SK-N-SH (cell line): ENCODE measurements around the gene PCYT1B. TPM values are rescaled to one million over a fixed set of nuclear protein-coding genes. Genes with fewer than 3 reads are reported as not detected.
A peak's percentile ranks its signal among the peaks of the same experiment; 100 is the strongest.

ENCODE experiments used
- CTCF ChIA-PET: fragments of 300-600, 350-600 bp; formaldehyde crosslinking; extraction: SDS; loops from one replicate; lab custom pipeline; 2021; lab: Yijun Ruan, JAX
- POLR2A ChIA-PET: fragments of 350-600 bp; sonication (Branson Sonifier 250); formaldehyde crosslinking; extraction: SDS; loops from one replicate; lab custom pipeline; 2020; ENCODE audit warnings: antibody characterized with exemption, inconsistent platforms; lab: Yijun Ruan, JAX
- DNase-seq: peaks from one replicate; pipeline ENCODE4 v3.0.0; 2012
- H2AFZ ChIP-seq: fragments of 200-600 bp; sonication (generic); 2 replicates; pipeline ENCODE4 v1.8.1; 2016; ENCODE audit warnings: antibody characterized with exemption, mild to moderate bottlenecking, low read depth
- H3F3A ChIP-seq: fragments of 200-600 bp; sonication (generic); replicated peaks from 2 replicates; pipeline ENCODE3; 2016; ENCODE audit warnings: antibody characterized with exemption, mild to moderate bottlenecking; ENCODE audit not compliant: insufficient read depth
- H3K27ac ChIP-seq, 2 experiments: fragments of 200-500 bp in 1 of 2; fragments of 200-600 bp in 1 of 2; sonication (Bioruptor generic) in 1 of 2; sonication (generic), shearing (Covaris generic) in 1 of 2; 2 replicates each; pipeline versions ENCODE4 v1.5.1 to v1.6.1; 2014 to 2016; ENCODE audit warnings: low read depth in 2 of 2, inconsistent platforms in 1 of 2, low read length in 1 of 2, mild to moderate bottlenecking in 1 of 2, mixed read lengths in 1 of 2
- H3K27me3 ChIP-seq: fragments of 200-600 bp; sonication (generic), shearing (Covaris generic); 2 replicates; pipeline ENCODE4 v1.6.1; 2016; ENCODE audit warnings: mixed run types; ENCODE audit not compliant: insufficient read depth
- H3K36me3 ChIP-seq, 2 experiments: fragments of 200-500 bp in 1 of 2; fragments of 200-600 bp in 1 of 2; sonication (Bioruptor generic) in 1 of 2; sonication (generic) in 1 of 2; replicated peaks in 1 of 2; 2 replicates each; pipeline versions ENCODE3 to v1.5.1; 2014 to 2016; ENCODE audit warnings: low read length in 1 of 2, mild to moderate bottlenecking in 1 of 2; ENCODE audit not compliant: insufficient read depth in 2 of 2, control insufficient read depth in 1 of 2
- H3K4me1 ChIP-seq, 2 experiments: fragments of 200-500 bp in 1 of 2; fragments of 200-600 bp in 1 of 2; sonication (Bioruptor generic) in 1 of 2; sonication (generic), shearing (Covaris generic) in 1 of 2; 2 replicates each; pipeline versions ENCODE4 v1.5.1 to v1.6.1; 2014 to 2016; ENCODE audit warnings: low read depth in 1 of 2, low read length in 1 of 2, mixed run types in 1 of 2; ENCODE audit not compliant: insufficient read depth in 2 of 2, control insufficient read depth in 1 of 2
- H3K4me2 ChIP-seq: fragments of 200-600 bp; sonication (generic), shearing (Covaris generic); 2 replicates; pipeline ENCODE4 v1.6.1; 2017; ENCODE audit warnings: mixed run types
- H3K4me3 ChIP-seq, 2 experiments: fragments of 200-500 bp in 1 of 2; fragments of 200-600 bp in 1 of 2; sonication (Bioruptor generic) in 1 of 2; sonication (generic), shearing (Covaris generic) in 1 of 2; 2 replicates each; pipeline versions ENCODE4 v1.5.1 to v1.8.1; 2014 to 2016; ENCODE audit warnings: low read depth in 2 of 2, inconsistent platforms in 1 of 2, low read length in 1 of 2, mild to moderate bottlenecking in 1 of 2, mixed read lengths in 1 of 2, moderate library complexity in 1 of 2
- H3K79me2 ChIP-seq: fragments of 200-600 bp; sonication (generic); 2 replicates; pipeline ENCODE4 v1.8.1; 2017; ENCODE audit warnings: mild to moderate bottlenecking; ENCODE audit not compliant: insufficient read depth
- H3K9ac ChIP-seq: fragments of 200-600 bp; sonication (generic); 2 replicates; pipeline ENCODE4 v1.6.1; 2017; ENCODE audit warnings: mixed run types
- H3K9me2 ChIP-seq: fragments of 200-600 bp; sonication (generic); 2 replicates; pipeline ENCODE4 v1.6.1; 2017; ENCODE audit warnings: mixed run types
- H3K9me3 ChIP-seq: fragments of 200-600 bp; sonication (generic); 2 replicates; pipeline ENCODE4 v1.6.1; 2017; ENCODE audit warnings: mixed run types, mild to moderate bottlenecking, moderate library complexity
- H4K20me1 ChIP-seq: fragments of 200-600 bp; sonication (generic); 2 replicates; pipeline ENCODE4 v1.6.1; 2017; ENCODE audit warnings: mild to moderate bottlenecking, mixed run types; ENCODE audit not compliant: insufficient read depth
- CHD2 ChIP-seq: fragments of 150-350 bp; IDR thresholded peaks from 2 replicates; pipeline ENCODE4 v1.6.1; 2018; ENCODE audit warnings: low read length; ENCODE audit not compliant: partially characterized antibody
- ELF1 ChIP-seq: IDR thresholded peaks from 2 replicates; pipeline ENCODE4 v1.4.0; 2012
- EP300 ChIP-seq, 2 experiments: IDR thresholded peaks; 2 replicates each; pipeline versions ENCODE4 v1.4.0 to v1.6.1; 2012; ENCODE audit warnings: borderline replicate concordance in 1 of 2, low read depth in 1 of 2, low read length in 1 of 2
- EZH2phosphoT487 ChIP-seq: fragments of 200-600 bp; sonication (generic); IDR thresholded peaks from 2 replicates; pipeline ENCODE4 v1.6.1; 2017; ENCODE audit warnings: low read depth, mixed run types, mild to moderate bottlenecking, antibody characterized with exemption, moderate library complexity, borderline replicate concordance
- FOXJ3 ChIP-seq: sonication (generic); formaldehyde crosslinking; IDR thresholded peaks from 2 replicates; pipeline ENCODE4 v1.5.1; 2020; ENCODE audit warnings: mild to moderate bottlenecking, missing genetic modification reagents
- FOXM1 ChIP-seq: IDR thresholded peaks from 2 replicates; pipeline ENCODE4 v1.4.0; 2012; ENCODE audit warnings: low read depth, mild to moderate bottlenecking
- JUND ChIP-seq: IDR thresholded peaks from 2 replicates; pipeline ENCODE4 v1.4.0; 2012
- MEF2A ChIP-seq: IDR thresholded peaks from 2 replicates; pipeline ENCODE4 v1.4.0; 2012; ENCODE audit warnings: low read depth, borderline replicate concordance
- NFIC ChIP-seq: IDR thresholded peaks from 2 replicates; pipeline ENCODE4 v1.4.0; 2012; ENCODE audit warnings: borderline replicate concordance
- NRF1 ChIP-seq: IDR thresholded peaks from 2 replicates; pipeline ENCODE4 v1.6.1; 2012; ENCODE audit warnings: low read depth, mild to moderate bottlenecking, low read length
- POLR2AphosphoS5 ChIP-seq: IDR thresholded peaks from 2 replicates; pipeline ENCODE4 v1.6.1; 2012; ENCODE audit warnings: low read depth, low read length
- RAD21 ChIP-seq: IDR thresholded peaks from 2 replicates; pipeline ENCODE4 v1.6.1; 2012; ENCODE audit warnings: mild to moderate bottlenecking, low read length
- RCOR1 ChIP-seq: fragments of 150-350 bp; IDR thresholded peaks from 2 replicates; pipeline ENCODE4 v1.6.1; 2017; ENCODE audit warnings: antibody characterized with exemption, low read length
- TCF12 ChIP-seq: IDR thresholded peaks from 2 replicates; pipeline ENCODE4 v1.4.0; 2012
- USF2 ChIP-seq: fragments of 150-350 bp; IDR thresholded peaks from 2 replicates; pipeline ENCODE4 v1.6.1; 2017; ENCODE audit warnings: antibody characterized with exemption, low read length, low read depth, borderline replicate concordance
- ZBTB33 ChIP-seq: IDR thresholded peaks from 2 replicates; pipeline ENCODE4 v1.4.0; 2012; ENCODE audit warnings: low read depth, borderline replicate concordance
- WGBS: methylation state at CpG from one replicate; pipeline ENCODE4 v1.1.6; 2017; ENCODE audit warnings: low lambda C conversion rate; 5-methylcytosine and 5-hydroxymethylcytosine counted together
- polyA plus RNA-seq, 3 experiments: library from polyadenylated mRNA; depleted of rRNA; stranded (reverse); fragments of >200 nt; gene quantifications; 2 replicates each; pipeline ENCODE4 v1.2.3, GENCODE V29; 2012

PCYT1B gene
- polyA plus RNA-seq, 1 of the 3 experiments (the other 2 are of a cell fraction), result 2.6 TPM

- WGBS, result 46% methylated on average over 2 of the region's 2 CpGs
- no peak overlapping the region for H3K4me2 ChIP-seq
- peaks cover 0 to 5% of the 10 kb centered on the region in 2 experiments; a peak in 1 of 4 replicates for H3K4me1 ChIP-seq
- no peak for DNase-seq
- H3K36me3 ChIP-seq, result no peaks in the 10 kb centered on the region
- no peaks in the 10 kb centered on the region for H3K9me3 ChIP-seq
- no peaks in the 10 kb centered on the region for H3K9me2 ChIP-seq
- H3K9ac ChIP-seq, result no peak overlapping the region
- H3F3A ChIP-seq, result no peaks in the 10 kb centered on the region
- H3K4me3 ChIP-seq, result no peak overlapping the region
- H3K27me3 ChIP-seq, result no peaks in the 10 kb centered on the region; the same call in 1 of the 2 replicates
- no peak overlapping the region for H3K27ac ChIP-seq
- CTCF ChIA-PET, result interaction anchor here (0.5 to 1.3 kb wide), 2 partner anchors 24 to 34 kb away, joined by 3 to 4 read pairs; no protein-coding TSS in a partner anchor
- POLR2A ChIA-PET, result no interaction called here
- no peaks in the 10 kb centered on the region for H3K79me2 ChIP-seq
- H2AFZ ChIP-seq, result no peak overlapping the region
- no peak for TF ChIP-seq ZBTB33
- H4K20me1 ChIP-seq, result no peaks in the 10 kb centered on the region
Observed at GRCh38 chrX:24651783-24652182, 4.6 kb upstream of the PCYT1B start.

GRCh38 chrX:24648495-24648894 lies 1.3 kb upstream of the PCYT1B start:
- H3K4me1 ChIP-seq, result peaks cover 0 to 8% of the 10 kb centered on the region in 2 experiments; a peak in 1 of 4 replicates
- H3K27ac ChIP-seq, result no peak overlapping the region
- no peaks in the 10 kb centered on the region for H3K79me2 ChIP-seq
- ChIA-PET CTCF (no interaction called here), POLR2A (no interaction called here)
- no peak overlapping the region for H3K4me2 ChIP-seq
- H3F3A ChIP-seq, result no peaks in the 10 kb centered on the region
- no peak overlapping the region for H3K4me3 ChIP-seq
- H3K27me3 ChIP-seq, result no peaks in the 10 kb centered on the region; the same call in 1 of the 2 replicates
- H3K9me2 ChIP-seq, result no peaks in the 10 kb centered on the region
- no peak overlapping the region for H3K9ac ChIP-seq
- no peak for DNase-seq
- WGBS, result 46% methylated on average over 6 of the region's 6 CpGs
- H3K9me3 ChIP-seq, result no peaks in the 10 kb centered on the region
- no peak overlapping the region for H2AFZ ChIP-seq
- TF ChIP-seq NRF1, result no peak
- TF ChIP-seq RCOR1, result no peak
- no peak for TF ChIP-seq POLR2AphosphoS5
- TF ChIP-seq EZH2phosphoT487, result no peak
- TF ChIP-seq RAD21, result no peak
- no peak for TF ChIP-seq FOXM1
- no peak for TF ChIP-seq TCF12
- no peaks in the 10 kb centered on the region for H4K20me1 ChIP-seq
- H3K36me3 ChIP-seq, result no peaks in the 10 kb centered on the region

- H3K27me3 ChIP-seq, result no peaks in the 10 kb centered on the region; the same call in 1 of the 2 replicates
- H3K4me2 ChIP-seq, result peak overlapping the region; percentile 69
- H3K9ac ChIP-seq, result peak overlapping the region; percentile 47; the same call in 1 of the 2 replicates
- TF ChIP-seq RAD21 (no peak), ELF1 (no peak), MEF2A (no peak), CHD2 (peak; percentile 9), JUND (no peak), EP300 (IDR thresholded peaks at IDR 0.05; ENCODE audit: borderline replicate concordance in 1 of 2, low read depth in 1 of 2, low read length in 1 of 2) (no peak), NFIC (no peak), USF2 (no peak), FOXJ3 (CRISPR knock-in tag) (no peak)
- POLR2A ChIA-PET, result no interaction called here
- H3K36me3 ChIP-seq, result no peaks in the 10 kb centered on the region
- CTCF ChIA-PET, result interaction anchor here (1.7 kb wide), 1 partner anchor 25 kb away, joined by 5 read pairs; no protein-coding TSS in a partner anchor
- no peaks in the 10 kb centered on the region for H3K9me3 ChIP-seq
- peak overlapping the region; percentile 78; the same call in 1 of the 2 replicates for H2AFZ ChIP-seq
- H4K20me1 ChIP-seq, result no peaks in the 10 kb centered on the region
- 2% methylated on average over 13 of the region's 13 CpGs for WGBS
- peaks cover 0 to 8% of the 10 kb centered on the region in 2 experiments; a peak in 1 of 4 replicates for H3K4me1 ChIP-seq
- H3K79me2 ChIP-seq, result no peaks in the 10 kb centered on the region
- peak overlapping the region; percentile 35 to 78; a peak in 3 of 4 replicates for H3K27ac ChIP-seq
- H3F3A ChIP-seq, result no peaks in the 10 kb centered on the region
- peak overlapping the region; percentile 50 to 63 for H3K4me3 ChIP-seq
- no peaks in the 10 kb centered on the region for H3K9me2 ChIP-seq
- peak; percentile 10 for DNase-seq
Observed at GRCh38 chrX:24646745-24647182, 383 bp downstream of the PCYT1B start.
